Parathyroid adenoma (tissue), 2 donors: Measurements from ENCODE around the gene CMTM3.
"Not testable (repeated sequence)": the region's sequence is repeated elsewhere in the genome, so short reads cannot be mapped to it uniquely, and the experiment has no call there.

Experiments
- H2AFZ ChIP-seq: fragments of 300-600 bp; sonication (generic); one replicate; pipeline ENCODE4 v1.7.0; 2017; ENCODE audit warnings: antibody characterized with exemption, mild to moderate bottlenecking
- H3K27ac ChIP-seq: fragments of 300-600 bp; sonication (generic); one replicate; pipeline ENCODE4 v1.7.0; 2017
- H3K27me3 ChIP-seq: fragments of 300-600 bp; sonication (generic); one replicate; pipeline ENCODE4 v1.7.0; 2017; ENCODE audit warnings: low read length; ENCODE audit not compliant: control insufficient read depth, insufficient read depth
- H3K36me3 ChIP-seq: fragments of 300-600 bp; sonication (generic); one replicate; pipeline ENCODE4 v1.7.0; 2017; ENCODE audit warnings: low read length; ENCODE audit not compliant: control insufficient read depth, insufficient read depth
- H3K4me1 ChIP-seq: fragments of 300-600 bp; sonication (generic); one replicate; pipeline ENCODE4 v1.7.0; 2017; ENCODE audit warnings: control low read depth
- H3K4me2 ChIP-seq: fragments of 300-600 bp; sonication (generic); one replicate; pipeline ENCODE4 v1.7.0; 2017; ENCODE audit warnings: low read length
- H3K4me3 ChIP-seq: fragments of 300-600 bp; sonication (generic); one replicate; pipeline ENCODE4 v1.7.0; 2017; ENCODE audit warnings: low read depth, low read length
- H3K79me2 ChIP-seq: fragments of 300-600 bp; sonication (generic); one replicate; pipeline ENCODE4 v1.7.0; 2017; ENCODE audit warnings: control low read depth
- H3K9ac ChIP-seq: fragments of 300-600 bp; sonication (generic); one replicate; pipeline ENCODE4 v1.7.0; 2017; ENCODE audit warnings: mild to moderate bottlenecking
- H3K9me3 ChIP-seq: fragments of 300-600 bp; sonication (generic); one replicate; pipeline ENCODE4 v1.7.0; 2017; ENCODE audit warnings: low read length; ENCODE audit not compliant: control insufficient read depth
- TF ChIP-seq, protein P1 (sequence below): fragments of 300-600 bp; sonication (generic); IDR thresholded peaks from one replicate; pipeline ENCODE4 v1.7.0; 2017; ENCODE audit warnings: antibody characterized with exemption, mild to moderate bottlenecking
- donor health status: primary hyperparathyroidism.

CMTM3 gene

DNA sequence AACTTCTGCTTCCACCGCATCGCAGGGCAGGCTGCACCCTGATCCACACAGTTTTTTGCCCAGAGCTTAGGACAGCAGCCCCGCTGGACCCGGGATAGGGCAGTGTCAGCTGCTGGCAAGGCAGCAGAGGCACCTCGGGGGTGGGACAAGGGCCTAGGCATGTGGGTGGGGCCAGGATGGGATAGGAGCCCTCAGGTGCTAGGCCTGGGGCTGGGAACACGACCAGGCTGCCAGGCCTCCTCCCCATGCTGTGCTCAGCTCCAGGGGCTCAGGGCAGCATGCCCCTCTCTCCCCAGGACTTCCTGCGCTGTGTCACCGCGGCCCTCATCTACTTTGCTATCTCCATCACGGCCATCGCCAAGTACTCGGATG, 4.6 kb downstream of the CMTM3 start:
- H3K27me3 ChIP-seq = no peaks in the 10 kb centered on the region
- TF ChIP-seq, protein P1, sequence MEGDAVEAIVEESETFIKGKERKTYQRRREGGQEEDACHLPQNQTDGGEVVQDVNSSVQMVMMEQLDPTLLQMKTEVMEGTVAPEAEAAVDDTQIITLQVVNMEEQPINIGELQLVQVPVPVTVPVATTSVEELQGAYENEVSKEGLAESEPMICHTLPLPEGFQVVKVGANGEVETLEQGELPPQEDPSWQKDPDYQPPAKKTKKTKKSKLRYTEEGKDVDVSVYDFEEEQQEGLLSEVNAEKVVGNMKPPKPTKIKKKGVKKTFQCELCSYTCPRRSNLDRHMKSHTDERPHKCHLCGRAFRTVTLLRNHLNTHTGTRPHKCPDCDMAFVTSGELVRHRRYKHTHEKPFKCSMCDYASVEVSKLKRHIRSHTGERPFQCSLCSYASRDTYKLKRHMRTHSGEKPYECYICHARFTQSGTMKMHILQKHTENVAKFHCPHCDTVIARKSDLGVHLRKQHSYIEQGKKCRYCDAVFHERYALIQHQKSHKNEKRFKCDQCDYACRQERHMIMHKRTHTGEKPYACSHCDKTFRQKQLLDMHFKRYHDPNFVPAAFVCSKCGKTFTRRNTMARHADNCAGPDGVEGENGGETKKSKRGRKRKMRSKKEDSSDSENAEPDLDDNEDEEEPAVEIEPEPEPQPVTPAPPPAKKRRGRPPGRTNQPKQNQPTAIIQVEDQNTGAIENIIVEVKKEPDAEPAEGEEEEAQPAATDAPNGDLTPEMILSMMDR = no peak

DNA sequence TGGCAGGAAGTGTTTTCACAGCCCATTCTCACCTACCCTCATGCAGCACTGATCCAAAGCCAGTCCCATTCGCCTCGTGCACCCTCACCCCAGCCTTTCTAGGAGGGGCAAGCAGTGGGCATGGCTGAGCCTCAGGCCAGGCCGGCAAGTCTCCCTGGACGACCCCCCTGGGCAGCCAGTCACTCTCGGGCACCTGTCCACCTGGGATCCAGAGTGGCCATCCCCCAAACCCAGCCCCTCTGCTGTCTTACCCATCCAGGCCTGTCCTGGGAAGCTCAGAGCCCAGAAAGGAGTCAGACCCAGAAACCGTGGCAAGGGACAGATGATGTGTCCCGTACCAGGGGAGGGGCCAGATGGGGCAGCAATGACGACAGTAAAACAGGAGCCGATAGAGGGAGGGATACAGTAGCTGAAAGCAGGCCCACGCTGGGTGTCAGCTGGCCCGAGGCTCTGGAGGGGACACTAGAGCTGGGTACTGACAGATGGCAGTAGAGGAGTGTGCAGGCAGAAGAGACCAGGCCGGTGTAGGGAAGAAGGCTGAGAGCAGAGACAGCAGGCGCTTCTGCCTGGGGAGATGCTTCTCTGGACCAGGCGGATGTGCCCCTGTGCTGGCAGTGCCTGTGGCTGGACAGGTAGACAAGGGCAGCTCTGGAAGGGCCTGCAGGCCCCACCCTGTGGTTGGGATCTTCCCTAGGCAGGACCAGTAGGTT, 5.8 kb downstream of the CMTM3 start:
- H3K9ac ChIP-seq = no peak overlapping the region

More for the DNA sequence above, 4.6 kb downstream of the CMTM3 start:
- Histone ChIP-seq H3K4me3 (no peak overlapping the region), H3K79me2 (peaks cover 8% of the 10 kb centered on the region), H3K4me1 (peaks cover 15% of the 10 kb centered on the region), H3K27ac (no peak overlapping the region), H3K9me3 (no peaks in the 10 kb centered on the region), H3K36me3 (no peaks in the 10 kb centered on the region), H2AFZ (no peak overlapping the region), H3K9ac (no peak overlapping the region), H3K4me2 (no peak overlapping the region)

DNA sequence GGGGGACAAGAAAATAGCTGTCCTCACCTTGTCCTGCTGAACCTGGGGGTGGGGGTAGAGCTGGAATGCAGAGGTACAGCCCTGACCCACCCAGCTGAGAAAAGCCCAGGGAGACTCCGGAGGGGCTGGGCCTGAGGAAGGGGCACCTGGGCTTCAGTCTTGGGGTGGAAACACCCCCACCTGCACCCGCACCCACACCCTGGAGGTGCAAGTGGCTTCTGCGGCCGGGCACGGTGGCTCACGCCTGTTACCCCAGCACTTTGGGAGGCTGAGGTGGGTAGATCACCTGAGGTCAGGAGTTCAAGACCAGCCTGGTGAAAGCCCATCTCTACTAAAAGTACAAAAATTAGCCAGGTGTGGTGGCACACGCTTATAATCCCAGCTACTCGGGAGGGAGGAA, 7.4 kb downstream of the CMTM3 start:
- not testable (repeated sequence) for H3K27me3 ChIP-seq, H3K4me2 ChIP-seq, H3K9me3 ChIP-seq, H3K4me3 ChIP-seq, H3K27ac ChIP-seq, H3K36me3 ChIP-seq, H2AFZ ChIP-seq, H3K9ac ChIP-seq
- Histone ChIP-seq H3K4me1 (peaks cover 22% of the 10 kb centered on the region), H3K79me2 (peaks cover 16% of the 10 kb centered on the region)

More for the DNA sequence above, 5.8 kb downstream of the CMTM3 start:
- Histone ChIP-seq H3K4me2 (no peak overlapping the region), H3K27me3 (no peaks in the 10 kb centered on the region), H3K4me1 (peaks cover 15% of the 10 kb centered on the region), H3K36me3 (no peaks in the 10 kb centered on the region), H3K9me3 (no peaks in the 10 kb centered on the region), H3K4me3 (no peak overlapping the region), H3K79me2 (peaks cover 13% of the 10 kb centered on the region), H3K27ac (no peak overlapping the region), H2AFZ (no peak overlapping the region)
- TF ChIP-seq, protein P1 = no peak

DNA sequence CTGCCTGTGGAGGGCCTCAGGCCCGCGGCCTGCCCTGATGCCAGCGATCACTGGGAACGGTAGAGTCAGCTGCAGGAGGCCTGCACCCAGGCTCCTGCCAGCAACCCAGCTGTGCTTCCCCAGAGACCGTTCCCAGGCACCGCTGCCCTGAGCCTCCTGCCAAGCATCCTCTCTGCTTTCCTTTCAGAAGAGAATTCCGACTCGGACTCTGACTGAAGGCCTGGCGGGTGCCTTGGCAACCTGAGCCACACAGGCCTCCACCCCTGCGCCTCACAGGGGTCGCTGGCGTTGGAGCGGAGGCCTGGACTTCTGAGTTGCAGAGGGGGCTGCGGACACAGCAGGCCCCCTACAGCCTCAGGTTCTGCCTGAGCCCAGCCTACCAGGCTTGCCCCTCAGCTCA, 7.9 kb downstream of the CMTM3 start:
- Histone ChIP-seq H3K9ac (no peak overlapping the region), H3K27ac (no peak overlapping the region), H2AFZ (no peak overlapping the region), H3K9me3 (no peaks in the 10 kb centered on the region), H3K36me3 (no peaks in the 10 kb centered on the region), H3K4me1 (peaks cover 23% of the 10 kb centered on the region), H3K79me2 (peaks cover 16% of the 10 kb centered on the region), H3K4me3 (no peak overlapping the region), H3K4me2 (no peak overlapping the region), H3K27me3 (no peaks in the 10 kb centered on the region)
- TF ChIP-seq, protein P1 = no peak

DNA sequence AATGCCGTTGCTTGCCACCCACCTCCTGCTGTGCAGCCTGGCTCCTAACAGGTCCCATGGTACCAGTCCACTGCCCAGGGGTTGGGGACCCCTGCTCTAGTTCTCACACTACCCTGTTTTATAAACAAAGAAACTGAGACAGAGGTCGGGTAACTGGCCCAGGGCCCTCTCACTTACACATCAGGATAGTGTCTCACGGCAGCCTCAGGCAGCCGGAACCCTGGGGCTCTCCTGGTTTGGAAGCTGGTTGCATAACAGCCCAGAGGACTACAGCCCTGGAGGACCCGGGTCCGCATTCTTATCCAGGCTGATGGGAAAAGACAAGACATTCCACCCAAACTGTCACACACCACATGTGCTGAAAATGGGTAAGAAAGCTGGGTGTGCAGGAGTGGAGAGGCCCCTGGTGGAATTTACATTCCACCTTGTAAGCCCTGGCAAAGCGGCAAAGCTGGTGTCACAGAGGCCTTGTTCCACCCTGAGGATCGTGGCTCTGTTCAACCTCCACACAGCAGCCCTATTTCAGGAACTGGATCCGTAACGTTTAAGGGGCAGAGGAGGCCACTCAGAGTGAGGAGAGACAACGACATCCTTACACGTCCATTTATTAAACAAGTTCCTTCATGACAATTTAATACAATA, 9.8 kb downstream of the CMTM3 start:
- Histone ChIP-seq H3K4me3 (no peak overlapping the region), H3K27ac (no peak overlapping the region), H3K9ac (no peak overlapping the region), H3K4me2 (no peak overlapping the region), H3K9me3 (no peaks in the 10 kb centered on the region), H3K27me3 (no peaks in the 10 kb centered on the region), H3K4me1 (peaks cover 29% of the 10 kb centered on the region), H2AFZ (no peak overlapping the region), H3K79me2 (peaks cover 16% of the 10 kb centered on the region), H3K36me3 (no peaks in the 10 kb centered on the region)
- TF ChIP-seq, protein P1 = no peak
